SK-N-SH treated with all-trans-retinoic acid at 6 μM for 48 hours (cell line): ENCODE results near the gene DGKG.

Source experiments
- ATAC-seq: fragments of 200-7000 bp; cut with Tn5 transposase; 3 replicates; pipeline ENCODE4 v1.9.1; 2020; ENCODE audit warnings: mild to moderate bottlenecking, moderate library complexity
- ARNTL ChIP-seq: fragments of 450-650 bp; formaldehyde crosslinking; IDR thresholded peaks from 2 replicates; pipeline ENCODE4 v1.5.0; 2020; ENCODE audit warnings: low read depth, mild to moderate bottlenecking, moderate library complexity, borderline replicate concordance
- BACH2 ChIP-seq: fragments of 250-450 bp; sonication (Bioruptor Pico); IDR thresholded peaks from 2 replicates; pipeline ENCODE4 v1.9.0; 2021; ENCODE audit warnings: mild to moderate bottlenecking, borderline replicate concordance
- CREB5 ChIP-seq: fragments of 250-450 bp; sonication (Bioruptor Pico); IDR thresholded peaks from 2 replicates; pipeline ENCODE4 v1.5.1; 2020; ENCODE audit warnings: low read depth, mild to moderate bottlenecking, moderate library complexity
- CSDC2 ChIP-seq: fragments of 250-450 bp; sonication (Bioruptor Pico); IDR thresholded peaks from 2 replicates; pipeline ENCODE4 v1.5.0; 2020; ENCODE audit warnings: mild to moderate bottlenecking, moderate library complexity
- GLIS3 ChIP-seq: fragments of 250-450 bp; sonication (Bioruptor Pico); IDR thresholded peaks from 2 replicates; pipeline ENCODE4 v1.5.0; 2020; ENCODE audit warnings: mild to moderate bottlenecking, moderate library complexity
- ISL1 ChIP-seq: fragments of 250-450 bp; sonication (Bioruptor Pico); IDR thresholded peaks from 2 replicates; pipeline ENCODE4 v2.1.2; 2022; ENCODE audit warnings: mild to moderate bottlenecking, moderate library complexity
- OSR1 ChIP-seq: fragments of 250-450 bp; sonication (Bioruptor Pico); IDR thresholded peaks from 2 replicates; pipeline ENCODE4 v1.8.0; 2022; ENCODE audit warnings: moderate library complexity, mild to moderate bottlenecking, inconsistent platforms
- PATZ1 ChIP-seq: fragments of 250-450 bp; sonication (Bioruptor Pico); IDR thresholded peaks from 2 replicates; pipeline ENCODE4 v1.8.0; 2020; ENCODE audit warnings: mild to moderate bottlenecking, moderate library complexity, borderline replicate concordance
- POU6F1 ChIP-seq: fragments of 250-450 bp; sonication (Bioruptor Pico); IDR thresholded peaks from 2 replicates; pipeline ENCODE4 v1.8.0; 2021; ENCODE audit warnings: low read depth, mild to moderate bottlenecking, moderate library complexity, borderline replicate concordance
- PPARA ChIP-seq: fragments of 250-450 bp; sonication (Bioruptor Pico); IDR thresholded peaks from 2 replicates; pipeline ENCODE4 v1.5.0; 2020; ENCODE audit warnings: mild to moderate bottlenecking, borderline replicate concordance
- RARB ChIP-seq: fragments of 250-450 bp; sonication (Bioruptor Pico); IDR thresholded peaks from 2 replicates; pipeline ENCODE4 v1.8.0; 2021; ENCODE audit warnings: mild to moderate bottlenecking, moderate library complexity
- SNAI2 ChIP-seq: fragments of 250-450 bp; sonication (Bioruptor Pico); IDR thresholded peaks from 2 replicates; pipeline ENCODE4 v1.5.0; 2020; ENCODE audit warnings: mild to moderate bottlenecking, moderate library complexity
- TCF4 ChIP-seq: fragments of 250-450 bp; sonication (Bioruptor Pico); IDR thresholded peaks from 2 replicates; pipeline ENCODE4 v1.8.0; 2021; ENCODE audit warnings: mild to moderate bottlenecking, moderate library complexity, borderline replicate concordance
- TOX ChIP-seq: fragments of 250-450 bp; sonication (Bioruptor Pico); IDR thresholded peaks from 2 replicates; pipeline ENCODE4 v1.8.0; 2021; ENCODE audit warnings: mild to moderate bottlenecking, moderate library complexity, borderline replicate concordance
- TSHZ2 ChIP-seq: fragments of 250-450 bp; sonication (Bioruptor Pico); IDR thresholded peaks from 2 replicates; pipeline ENCODE4 v1.5.0; 2020; ENCODE audit warnings: mild to moderate bottlenecking, moderate library complexity
- ZC3H10 ChIP-seq: fragments of 250-450 bp; sonication (Bioruptor Pico); IDR thresholded peaks from 2 replicates; pipeline ENCODE4 v1.5.1; 2021; ENCODE audit warnings: mild to moderate bottlenecking, moderate library complexity
- ZFP3 ChIP-seq: fragments of 250-450 bp; sonication (Bioruptor Pico); IDR thresholded peaks from 2 replicates; pipeline ENCODE4 v1.5.0; 2020; ENCODE audit warnings: mild to moderate bottlenecking, moderate library complexity
- ZNF565 ChIP-seq: fragments of 450-650 bp; formaldehyde crosslinking; conservative IDR thresholded peaks from 2 replicates; pipeline ENCODE4 v1.5.0; 2020; ENCODE audit warnings: low read depth, mild to moderate bottlenecking, moderate library complexity
- ZNF70 ChIP-seq: fragments of 450-650 bp; formaldehyde crosslinking; IDR thresholded peaks from 2 replicates; pipeline ENCODE4 v1.5.0; 2020; ENCODE audit warnings: mild to moderate bottlenecking, moderate library complexity
- ZNF8 ChIP-seq: fragments of 450-650 bp; formaldehyde crosslinking; IDR thresholded peaks from 2 replicates; pipeline ENCODE4 v1.5.0; 2020; ENCODE audit warnings: mild to moderate bottlenecking, moderate library complexity

The DGKG gene

GRCh38 chr3:186141790-186142189 lies 220.2 kb downstream of the DGKG start:
- TF ChIP-seq TOX (CRISPR knock-in tag) (no peak), RARB (CRISPR knock-in tag) (no peak), TCF4 (CRISPR knock-in tag) (no peak), CREB5 (CRISPR knock-in tag) (no peak), SNAI2 (no peak)

GRCh38 chr3:186138272-186138981 lies 223.6 kb downstream of the DGKG start:
- no peak for TF ChIP-seq GLIS3 (CRISPR knock-in tag)
- no peak for TF ChIP-seq ZNF70
- no peak for TF ChIP-seq ISL1
- ATAC-seq = no peak

More at GRCh38 chr3:186141790-186142189, 220.2 kb downstream of the DGKG start:
- ATAC-seq = no peak

GRCh38 chr3:186137051-186137685 lies 224.9 kb downstream of the DGKG start:
- TF ChIP-seq ARNTL (CRISPR knock-in tag) (no peak), RARB (CRISPR knock-in tag) (no peak)
- ATAC-seq = no peak

- ATAC-seq = no peak
- TF ChIP-seq ZNF8 = no peak
- TF ChIP-seq OSR1 (CRISPR knock-in tag) = no peak
- no peak for TF ChIP-seq ZC3H10 (CRISPR knock-in tag)
- no peak for TF ChIP-seq GLIS3 (CRISPR knock-in tag)
- TF ChIP-seq ZNF70 = no peak
- TF ChIP-seq ZFP3 (CRISPR knock-in tag) = no peak
- no peak for TF ChIP-seq PATZ1 (CRISPR knock-in tag)
- TF ChIP-seq PPARA = no peak
- no peak for TF ChIP-seq CREB5 (CRISPR knock-in tag)
- no peak for TF ChIP-seq RARB (CRISPR knock-in tag)
- TF ChIP-seq SNAI2 = no peak
- TF ChIP-seq TOX (CRISPR knock-in tag) = no peak
Measured at GRCh38 chr3:186133980-186134379, 228.1 kb downstream of the DGKG start.

- ATAC-seq = no peak
- TF ChIP-seq ZNF565 (CRISPR knock-in tag) (no peak), BACH2 (CRISPR knock-in tag) (no peak), TOX (CRISPR knock-in tag) (no peak), GLIS3 (CRISPR knock-in tag) (no peak), CSDC2 (CRISPR knock-in tag) (no peak), ZFP3 (CRISPR knock-in tag) (no peak), ISL1 (no peak), PPARA (no peak), ARNTL (CRISPR knock-in tag) (no peak), CREB5 (CRISPR knock-in tag) (no peak), ZNF70 (no peak), TSHZ2 (CRISPR knock-in tag) (no peak), POU6F1 (CRISPR knock-in tag) (no peak), SNAI2 (no peak), ZNF8 (no peak), ZC3H10 (CRISPR knock-in tag) (no peak), RARB (CRISPR knock-in tag) (no peak)
- TF ChIP-seq, all 23 proteins: peak for 0
Measured at GRCh38 chr3:186132487-186132886, 229.5 kb downstream of the DGKG start.
